H1 (cell line): ENCODE results near the gene IQCN. TPM values are rescaled to one million over a fixed set of nuclear protein-coding genes. Genes with fewer than 3 reads are reported as not detected.

Experiments used
- CBX5 ChIP-seq: fragments of 300-800, 300-1000 bp; sonication (generic); IDR thresholded peaks from 2 replicates; pipeline ENCODE4 v1.7.1; 2016; ENCODE audit warnings: antibody characterized with exemption, low read length, low read depth
- CBX8 ChIP-seq: fragments of 300-800, 300-1000 bp; sonication (generic); IDR thresholded peaks from 2 replicates; pipeline ENCODE4 v1.7.1; 2016; ENCODE audit warnings: low read depth, low read length, borderline replicate concordance
- CEBPB ChIP-seq: IDR thresholded peaks from 2 replicates; pipeline ENCODE4 v1.6.1; 2012; ENCODE audit warnings: low read depth, low read length
- CTCF ChIP-seq, 3 experiments: IDR thresholded peaks; 1 replicate in 2 of 3; 2 replicates in 1 of 3; pipeline versions ENCODE4 v1.5.1 to v1.6.1; 2011; ENCODE audit warnings: low read length in 3 of 3, mild to moderate bottlenecking in 3 of 3, inconsistent platforms in 2 of 3, low read depth in 1 of 3, moderate library complexity in 1 of 3; ENCODE audit not compliant: insufficient read depth in 1 of 3; ENCODE audit errors: control extremely low read depth in 1 of 3
- GABPA ChIP-seq: IDR thresholded peaks from 2 replicates; pipeline ENCODE4 v1.6.1; 2011; ENCODE audit warnings: mild to moderate bottlenecking, low read length, moderate library complexity, borderline replicate concordance; ENCODE audit not compliant: insufficient read depth
- GTF2F1 ChIP-seq: IDR thresholded peaks from 2 replicates; pipeline ENCODE4 v1.6.1; 2012; ENCODE audit warnings: low read depth, low read length, improper control_type of control experiment, borderline replicate concordance
- HDAC2 ChIP-seq, 2 experiments: fragments of 300-600 bp in 1 of 2; sonication (generic) in 1 of 2; IDR thresholded peaks; 2 replicates each; pipeline ENCODE4 v1.6.1; 2011 to 2012; ENCODE audit warnings: low read depth in 2 of 2, low read length in 2 of 2, mild to moderate bottlenecking in 2 of 2, moderate library complexity in 2 of 2, borderline replicate concordance in 1 of 2, inconsistent platforms in 1 of 2
- JUND ChIP-seq: IDR thresholded peaks from 2 replicates; pipeline ENCODE4 v1.6.1; 2011; ENCODE audit warnings: mild to moderate bottlenecking, improper control_type of control experiment, low read length
- RAD21 ChIP-seq, 2 experiments: IDR thresholded peaks in 1 of 2; conservative IDR thresholded peaks in 1 of 2; 2 replicates each; pipeline ENCODE4 v1.6.1; 2011; ENCODE audit warnings: low read depth in 2 of 2, low read length in 2 of 2, improper control_type of control experiment in 1 of 2, inconsistent platforms in 1 of 2, mild to moderate bottlenecking in 1 of 2, moderate library complexity in 1 of 2
- SAP30 ChIP-seq: fragments of 300-600 bp; sonication (generic); IDR thresholded peaks from 2 replicates; pipeline ENCODE4 v1.7.1; 2012; ENCODE audit warnings: low read length, moderate library complexity, mild to moderate bottlenecking, inconsistent platforms; ENCODE audit not compliant: insufficient read depth, insufficient replicate concordance
- SRF ChIP-seq: IDR thresholded peaks from 2 replicates; pipeline ENCODE4 v1.6.1; 2011; ENCODE audit warnings: mild to moderate bottlenecking, low read depth, low read length, moderate library complexity
- polyA plus RNA-seq, 7 experiments: library from polyadenylated mRNA; depleted of rRNA in 3 of 7; stranded (reverse) in 5 of 7; unstranded in 2 of 7; fragments of >200 nt in 5 of 7; fragments of 200-250 nt in 2 of 7; gene quantifications; 1 replicate in 5 of 7; 2 replicates in 1 of 7; 4 replicates in 1 of 7; pipeline versions ENCODE4 v1.2.1 to v1.2.3, GENCODE V29; 2011 to 2013; ENCODE audit warnings: missing spikeins in 2 of 7, mixed read lengths in 2 of 7
- total RNA-seq: library from RNA; stranded (reverse); fragmentation: NEBNext Ultra II Directional; extraction: Animal tissue kit (Norgen Biotek cat#: 25700); gene quantifications from 2 replicates; pipeline ENCODE4 v1.2.1, GENCODE V29; 2021

The IQCN gene
- total and polyA plus RNA-seq, 2 of the 8 experiments (the other 6 are each of a cell fraction or from before 2014, with no cell fraction given) = 0.36 to 1.0 TPM

- no peak for TF ChIP-seq CBX8
- no peak for TF ChIP-seq GABPA
- TF ChIP-seq CTCF (IDR thresholded peaks at IDR 0.05; ENCODE audit: control extremely low read depth in 1 of 3, insufficient read depth in 1 of 3, low read depth in 1 of 3, low read length in 3 of 3) = no peak
- peak; percentile 95 for TF ChIP-seq JUND
- no peak for TF ChIP-seq CBX5
- peak; percentile 97 for TF ChIP-seq GTF2F1
- peak in 1 of 2 experiments; percentile 49; a peak in 1 of 4 replicates for TF ChIP-seq HDAC2 (IDR thresholded peaks at IDR 0.05; ENCODE audit: borderline replicate concordance in 1 of 2, low read depth in 2 of 2, low read length in 2 of 2)
- TF ChIP-seq CEBPB = peak; percentile 2; the same call in 1 of the 2 replicates
- 0 out of 4 replicates have a peak, but pooled peaks of 1 of the 2 experiments have one; percentile 0 for TF ChIP-seq RAD21 (IDR thresholded peaks at IDR 0.05 in 1 of 2, conservative IDR thresholded peaks at IDR 0.05 in 1 of 2; ENCODE audit: low read depth in 2 of 2, low read length in 2 of 2)
- no peak for TF ChIP-seq SRF
- TF ChIP-seq SAP30 = no peak
These were observed 7.1 kb upstream of the IQCN start, which contains the start of gene JUND (continued) for GRCh38 chr19:18281082-18282020.
